Measurements from ENCODE around the gene PPFIA1.

PPFIA1 gene

DNA sequence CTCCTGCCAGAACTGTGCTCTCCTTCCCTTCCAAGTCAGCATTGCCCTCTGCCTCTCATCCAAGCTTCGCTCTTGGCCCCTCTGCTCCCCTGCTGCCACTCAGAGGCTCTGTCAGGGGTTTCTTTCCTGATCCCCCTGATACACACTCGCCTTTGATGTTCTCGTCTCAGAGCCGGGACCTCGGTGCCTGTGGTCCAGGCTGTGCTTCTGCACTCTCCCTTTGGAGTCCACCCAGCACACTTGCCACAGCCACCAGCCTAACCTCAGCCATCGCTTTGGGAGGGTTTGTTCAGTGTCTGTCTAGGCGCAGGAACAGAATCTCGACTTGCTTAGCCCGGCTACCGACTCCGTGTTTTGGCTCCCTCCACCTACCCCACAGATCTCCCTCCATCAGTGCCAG is 29.1 kb downstream of the PPFIA1 start:
- Histone ChIP-seq H2BK120ac (ENCODE audit: insufficient read depth, low read length, poor library complexity) (no peak overlapping the region), H3K36me3 (ENCODE audit: control insufficient read depth in 1 of 2, insufficient read depth in 2 of 2, low read length in 2 of 2) (peaks cover 14 to 26% of the 10 kb centered on the region in 2 experiments), H3K23ac (ENCODE audit: low read length) (no peak overlapping the region)

DNA sequence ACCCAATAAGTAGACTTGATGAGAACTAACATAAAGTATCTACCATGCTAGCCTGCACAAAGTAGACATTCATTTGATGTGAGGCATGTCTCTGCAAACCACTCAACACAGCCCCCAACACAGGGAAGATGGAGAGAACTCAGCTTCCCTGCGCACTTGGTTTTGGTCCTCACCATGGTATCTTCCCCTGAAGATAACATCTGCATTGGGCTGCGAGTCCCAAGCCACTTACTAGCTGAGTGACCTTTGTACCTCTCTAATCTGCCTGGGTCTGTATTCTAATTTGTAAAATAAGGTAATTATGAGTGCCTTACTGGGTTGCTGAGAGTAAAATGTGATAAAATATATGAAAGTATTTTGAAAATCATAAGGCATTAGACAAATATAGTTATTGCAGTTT is 30.7 kb downstream of the PPFIA1 start:
- no CpG with 5 or more reads among the region's 2 CpGs for WGBS (ENCODE audit: extremely low coverage, insufficient coverage, insufficient read length)
- DNase-seq = no peak
- no peak overlapping the region for H2AK5ac ChIP-seq (ENCODE audit: low read length)
- H4K8ac ChIP-seq (ENCODE audit: low read depth, low read length) = no peak overlapping the region
- H2BK5ac ChIP-seq (ENCODE audit: low read depth, low read length, poor library complexity) = no peak overlapping the region
- no peak overlapping the region for H3K18ac ChIP-seq (ENCODE audit: low read length)
- H3K79me1 ChIP-seq (ENCODE audit: low read length) = no peaks in the 10 kb centered on the region
- H3K9me3 ChIP-seq (ENCODE audit: insufficient read depth, low read depth, low read length) = no peaks in the 10 kb centered on the region
- H4K12ac ChIP-seq (ENCODE audit: low read depth, low read length) = no peak overlapping the region
- H2BK12ac ChIP-seq (ENCODE audit: low read length) = no peak overlapping the region
- no peak overlapping the region for H4K91ac ChIP-seq (ENCODE audit: low read depth, low read length)
- no peaks in the 10 kb centered on the region for H3K27me3 ChIP-seq (ENCODE audit: insufficient read depth, low read length)
- H3K23ac ChIP-seq (ENCODE audit: low read length) = no peak overlapping the region
- H3K36me3 ChIP-seq (ENCODE audit: control insufficient read depth in 1 of 2, insufficient read depth in 2 of 2, low read length in 2 of 2) = peaks cover 14 to 29% of the 10 kb centered on the region in 2 experiments
- no peak overlapping the region for H3K27ac ChIP-seq (ENCODE audit: low read depth, low read length)
- no peak overlapping the region for H2BK120ac ChIP-seq (ENCODE audit: insufficient read depth, low read length, poor library complexity)
- H3K9ac ChIP-seq (ENCODE audit: low read length) = no peak overlapping the region
- H3K4ac ChIP-seq (ENCODE audit: low read depth, low read length) = no peak overlapping the region
- no peak overlapping the region for H3K4me3 ChIP-seq (ENCODE audit: low read depth, low read length)
- H3K79me2 ChIP-seq (ENCODE audit: control insufficient read depth, insufficient read depth, low read length, poor library complexity) = no peaks in the 10 kb centered on the region
- H3K14ac ChIP-seq (ENCODE audit: low read length) = no peak overlapping the region
- H2AFZ ChIP-seq (ENCODE audit: insufficient read depth, low read length, poor library complexity) = no peak overlapping the region
- no peak overlapping the region for H3K4me2 ChIP-seq (ENCODE audit: low read length)
- peaks cover 4 to 12% of the 10 kb centered on the region in 2 experiments for H3K4me1 ChIP-seq (ENCODE audit: control insufficient read depth in 1 of 2, insufficient read depth in 2 of 2, low read length in 2 of 2)

More for the DNA sequence above, 29.1 kb downstream of the PPFIA1 start:
- DNase-seq = no peak
- H2AK5ac ChIP-seq (ENCODE audit: low read length) = no peak overlapping the region
- H2BK12ac ChIP-seq (ENCODE audit: low read length) = no peak overlapping the region
- H3K79me2 ChIP-seq (ENCODE audit: control insufficient read depth, insufficient read depth, low read length, poor library complexity) = no peaks in the 10 kb centered on the region
- H2BK5ac ChIP-seq (ENCODE audit: low read depth, low read length, poor library complexity) = no peak overlapping the region
- H3K14ac ChIP-seq (ENCODE audit: low read length) = no peak overlapping the region
- H3K9ac ChIP-seq (ENCODE audit: low read length) = no peak overlapping the region
- no peak overlapping the region for H3K27ac ChIP-seq (ENCODE audit: low read depth, low read length)
- H3K4ac ChIP-seq (ENCODE audit: low read depth, low read length) = no peak overlapping the region
- no peak overlapping the region for H4K8ac ChIP-seq (ENCODE audit: low read depth, low read length)
- H3K4me2 ChIP-seq (ENCODE audit: low read length) = no peak overlapping the region
- no peaks in the 10 kb centered on the region for H3K79me1 ChIP-seq (ENCODE audit: low read length)
- H3K4me1 ChIP-seq (ENCODE audit: control insufficient read depth in 1 of 2, insufficient read depth in 2 of 2, low read length in 2 of 2) = peaks cover 4 to 12% of the 10 kb centered on the region in 2 experiments
- no peak overlapping the region for H4K12ac ChIP-seq (ENCODE audit: low read depth, low read length)
- H3K9me3 ChIP-seq (ENCODE audit: insufficient read depth, low read depth, low read length) = no peaks in the 10 kb centered on the region
- no peak overlapping the region for H4K91ac ChIP-seq (ENCODE audit: low read depth, low read length)
- no peak overlapping the region for H3K18ac ChIP-seq (ENCODE audit: low read length)
- H3K4me3 ChIP-seq (ENCODE audit: low read depth, low read length) = no peak overlapping the region
- WGBS (ENCODE audit: extremely low coverage, insufficient coverage, insufficient read length) = no CpG with 5 or more reads among the region's 11 CpGs
- no peaks in the 10 kb centered on the region for H3K27me3 ChIP-seq (ENCODE audit: insufficient read depth, low read length)
- no peak overlapping the region for H2AFZ ChIP-seq (ENCODE audit: insufficient read depth, low read length, poor library complexity)

DNA sequence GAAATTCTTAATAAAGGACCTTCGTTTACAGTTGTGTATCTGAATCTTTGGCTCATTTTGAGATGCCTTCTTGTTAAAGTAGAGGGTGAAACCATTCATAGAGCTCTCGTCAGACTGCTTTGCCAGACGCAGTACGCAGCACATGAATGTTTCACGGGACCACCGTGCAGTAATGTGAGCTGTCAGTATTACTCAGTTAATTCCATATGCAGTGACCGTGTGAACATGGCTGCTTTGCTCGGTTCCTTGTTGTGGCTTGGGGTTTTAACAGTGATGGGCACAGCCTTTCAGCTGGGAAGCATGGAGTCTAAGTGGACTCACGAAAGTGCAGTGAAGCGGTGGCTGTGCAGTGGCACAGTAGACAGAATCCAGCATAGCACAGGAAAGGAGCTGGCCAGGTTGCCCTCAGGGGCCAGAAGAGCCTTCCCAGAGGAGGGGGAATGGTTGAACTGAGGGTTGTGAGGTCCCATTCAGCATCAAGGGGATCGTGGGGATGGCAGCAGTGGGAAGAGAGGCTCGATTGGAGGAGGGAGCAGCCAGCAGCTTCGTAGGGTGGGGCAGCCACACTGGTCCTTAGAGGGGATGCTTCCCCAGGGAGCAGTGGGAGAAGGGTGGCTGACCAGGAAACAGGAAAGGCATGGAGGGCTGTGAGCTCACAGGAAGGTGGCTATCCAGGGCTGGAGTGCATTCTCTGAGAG is 31.4 kb downstream of the PPFIA1 start:
- H3K4me1 ChIP-seq (ENCODE audit: control insufficient read depth in 1 of 2, insufficient read depth in 2 of 2, low read length in 2 of 2) = peaks cover 4 to 12% of the 10 kb centered on the region in 2 experiments
- no peaks in the 10 kb centered on the region for H3K79me2 ChIP-seq (ENCODE audit: control insufficient read depth, insufficient read depth, low read length, poor library complexity)
- WGBS (ENCODE audit: extremely low coverage, insufficient coverage, insufficient read length) = no CpG with 5 or more reads among the region's 13 CpGs
- H3K4ac ChIP-seq (ENCODE audit: low read depth, low read length) = no peak overlapping the region
- no peak overlapping the region for H2AK5ac ChIP-seq (ENCODE audit: low read length)
- H3K23ac ChIP-seq (ENCODE audit: low read length) = no peak overlapping the region
- H2BK12ac ChIP-seq (ENCODE audit: low read length) = no peak overlapping the region
- H2BK120ac ChIP-seq (ENCODE audit: insufficient read depth, low read length, poor library complexity) = no peak overlapping the region
- no peak overlapping the region for H3K4me3 ChIP-seq (ENCODE audit: low read depth, low read length)
- no peaks in the 10 kb centered on the region for H3K9me3 ChIP-seq (ENCODE audit: insufficient read depth, low read depth, low read length)
- no peak overlapping the region for H2AFZ ChIP-seq (ENCODE audit: insufficient read depth, low read length, poor library complexity)
- H3K27ac ChIP-seq (ENCODE audit: low read depth, low read length) = no peak overlapping the region
- no peak overlapping the region for H4K91ac ChIP-seq (ENCODE audit: low read depth, low read length)
- peaks cover 14 to 30% of the 10 kb centered on the region in 2 experiments for H3K36me3 ChIP-seq (ENCODE audit: control insufficient read depth in 1 of 2, insufficient read depth in 2 of 2, low read length in 2 of 2)
- no peaks in the 10 kb centered on the region for H3K27me3 ChIP-seq (ENCODE audit: insufficient read depth, low read length)
- no peak overlapping the region for H3K4me2 ChIP-seq (ENCODE audit: low read length)
- DNase-seq = no peak
- H3K18ac ChIP-seq (ENCODE audit: low read length) = no peak overlapping the region
- no peak overlapping the region for H4K12ac ChIP-seq (ENCODE audit: low read depth, low read length)
- H3K9ac ChIP-seq (ENCODE audit: low read length) = no peak overlapping the region
- H3K14ac ChIP-seq (ENCODE audit: low read length) = no peak overlapping the region
- H3K79me1 ChIP-seq (ENCODE audit: low read length) = no peaks in the 10 kb centered on the region
- no peak overlapping the region for H2BK5ac ChIP-seq (ENCODE audit: low read depth, low read length, poor library complexity)
- no peak overlapping the region for H4K8ac ChIP-seq (ENCODE audit: low read depth, low read length)

DNA sequence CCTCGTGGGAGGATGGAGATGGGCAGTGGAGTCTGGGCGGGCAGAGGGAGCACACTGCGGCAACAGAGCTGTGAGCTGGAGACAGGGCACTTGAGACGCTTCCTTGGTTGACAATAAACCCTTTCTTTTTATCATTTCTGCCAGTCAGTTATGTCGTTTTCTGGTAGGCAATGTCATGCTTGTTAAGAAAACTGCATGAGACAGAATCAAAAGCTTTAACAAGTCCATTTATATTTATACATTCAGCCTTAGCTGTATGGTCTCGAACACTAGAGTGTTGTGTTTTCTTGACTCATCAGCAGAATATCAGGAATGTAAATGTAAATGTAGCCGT is 31.9 kb downstream of the PPFIA1 start:
- H2AFZ ChIP-seq (ENCODE audit: insufficient read depth, low read length, poor library complexity) = no peak overlapping the region
- no peak overlapping the region for H2BK12ac ChIP-seq (ENCODE audit: low read length)
- no peak overlapping the region for H2BK120ac ChIP-seq (ENCODE audit: insufficient read depth, low read length, poor library complexity)
- no peak for DNase-seq
- H3K36me3 ChIP-seq (ENCODE audit: control insufficient read depth in 1 of 2, insufficient read depth in 2 of 2, low read length in 2 of 2) = peaks cover 14 to 30% of the 10 kb centered on the region in 2 experiments
- no peak overlapping the region for H4K12ac ChIP-seq (ENCODE audit: low read depth, low read length)
- H3K23ac ChIP-seq (ENCODE audit: low read length) = no peak overlapping the region
- H3K4me3 ChIP-seq (ENCODE audit: low read depth, low read length) = no peak overlapping the region
- no peak overlapping the region for H3K4ac ChIP-seq (ENCODE audit: low read depth, low read length)
- no peaks in the 10 kb centered on the region for H3K79me1 ChIP-seq (ENCODE audit: low read length)
- H3K4me1 ChIP-seq (ENCODE audit: control insufficient read depth in 1 of 2, insufficient read depth in 2 of 2, low read length in 2 of 2) = peaks cover 4 to 12% of the 10 kb centered on the region in 2 experiments
- no peak overlapping the region for H2AK5ac ChIP-seq (ENCODE audit: low read length)
- no peaks in the 10 kb centered on the region for H3K27me3 ChIP-seq (ENCODE audit: insufficient read depth, low read length)
- no peak overlapping the region for H3K27ac ChIP-seq (ENCODE audit: low read depth, low read length)
- H3K9ac ChIP-seq (ENCODE audit: low read length) = no peak overlapping the region
- no peaks in the 10 kb centered on the region for H3K9me3 ChIP-seq (ENCODE audit: insufficient read depth, low read depth, low read length)
- no peak overlapping the region for H3K14ac ChIP-seq (ENCODE audit: low read length)
- no peak overlapping the region for H4K91ac ChIP-seq (ENCODE audit: low read depth, low read length)
- H3K4me2 ChIP-seq (ENCODE audit: low read length) = no peak overlapping the region
- no peak overlapping the region for H3K18ac ChIP-seq (ENCODE audit: low read length)
- no peak overlapping the region for H2BK5ac ChIP-seq (ENCODE audit: low read depth, low read length, poor library complexity)
- no peaks in the 10 kb centered on the region for H3K79me2 ChIP-seq (ENCODE audit: control insufficient read depth, insufficient read depth, low read length, poor library complexity)
- no CpG with 5 or more reads among the region's 7 CpGs for WGBS (ENCODE audit: extremely low coverage, insufficient coverage, insufficient read length)
- H4K8ac ChIP-seq (ENCODE audit: low read depth, low read length) = no peak overlapping the region

Measured in trophoblast cell (in vitro differentiated cells and primary cell).